Activated CD4-positive, alpha-beta T cell treated with anti-CD3 and anti-CD28 coated beads, Interleukin-10, Interleukin-2, amounts not matched to agents 100 ng/mL and 50 ng/mL, durations not matched to agents 16 hours and 8 hours (primary cell): Measurements from ENCODE around the gene PHETA1.
"Not testable (repeated sequence)": the region's sequence is repeated elsewhere in the genome, so short reads cannot be mapped to it uniquely, and the experiment has no call there.

Experiments
- DNase-seq: peaks from one replicate; pipeline ENCODE4 v3.0.0-alpha.2; 2020

The PHETA1 gene

DNA sequence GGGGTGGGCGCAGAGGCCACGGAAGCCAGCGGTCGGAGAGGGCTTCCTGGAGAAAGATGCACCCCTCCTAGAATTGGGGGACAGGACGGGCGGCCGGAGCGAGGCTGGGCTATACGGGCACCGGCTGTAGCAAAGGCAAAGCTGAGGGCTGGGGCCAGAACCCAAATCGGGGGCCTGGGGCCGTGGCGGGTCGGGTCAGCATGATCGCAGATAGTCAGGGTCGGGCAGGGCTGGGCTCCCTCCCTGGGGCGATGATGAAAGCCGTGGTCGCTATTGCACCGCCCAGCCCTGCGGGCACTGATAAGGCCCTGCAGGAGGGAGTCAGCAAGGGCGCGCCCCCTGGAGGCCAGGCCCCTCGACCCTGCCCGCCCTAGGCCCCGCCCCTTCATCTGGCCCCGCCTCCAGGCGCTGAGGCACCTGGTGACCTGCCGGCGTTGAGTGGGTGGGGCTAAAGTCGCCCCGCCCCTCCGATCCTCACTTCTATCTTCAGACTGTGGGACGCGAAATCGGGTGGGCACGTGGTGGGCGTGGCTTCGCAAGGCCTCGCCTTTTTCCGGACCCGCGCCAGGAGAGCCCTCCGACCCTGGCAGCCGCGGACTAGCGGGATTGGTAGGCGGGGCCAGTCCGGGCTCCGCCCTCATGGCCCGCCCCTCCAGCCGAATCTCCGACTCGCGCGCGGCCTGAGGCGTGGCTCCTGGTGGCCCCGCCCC is 36.4 kb upstream of the PHETA1 start:
- peak; percentile 97 for DNase-seq

DNA sequence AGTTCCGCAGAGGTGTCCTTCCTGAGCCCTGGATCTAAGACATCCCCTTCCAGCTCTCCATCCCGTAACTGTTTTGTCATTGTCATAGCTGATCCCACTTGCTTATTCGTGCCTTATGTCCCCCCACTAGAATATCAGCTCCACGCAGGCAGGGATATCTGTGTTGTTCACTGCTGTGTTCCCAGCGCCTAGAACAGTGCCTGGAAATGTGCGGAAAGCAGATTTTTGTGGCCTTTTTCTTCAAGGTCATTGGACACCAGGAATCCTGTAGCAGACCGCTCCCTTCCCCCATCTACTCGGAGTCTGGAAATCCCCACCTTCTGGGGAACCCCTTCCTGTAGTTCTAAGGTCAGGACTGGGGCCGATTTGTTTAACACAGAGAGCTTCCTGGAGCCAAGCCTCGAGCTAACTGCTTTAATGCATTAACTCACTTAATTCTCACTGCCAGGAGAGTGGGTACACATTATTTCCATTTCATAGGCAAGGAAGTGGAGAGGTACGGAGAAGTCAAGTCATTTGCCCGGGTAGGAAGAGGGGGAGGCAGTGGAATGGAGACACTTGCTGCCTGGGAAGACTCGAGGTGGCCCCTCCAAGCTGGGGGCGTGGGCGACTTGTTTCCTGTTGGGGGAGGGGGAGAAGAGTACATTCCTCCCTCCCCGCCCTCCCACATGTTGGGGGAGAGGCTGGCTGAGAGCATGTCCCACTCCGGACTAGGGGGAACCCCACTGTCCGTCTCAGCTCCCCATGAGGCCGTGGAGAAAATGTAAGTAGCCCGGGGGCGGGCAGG is 35.7 kb upstream of the PHETA1 start:
- DNase-seq = peak; percentile 72

DNA sequence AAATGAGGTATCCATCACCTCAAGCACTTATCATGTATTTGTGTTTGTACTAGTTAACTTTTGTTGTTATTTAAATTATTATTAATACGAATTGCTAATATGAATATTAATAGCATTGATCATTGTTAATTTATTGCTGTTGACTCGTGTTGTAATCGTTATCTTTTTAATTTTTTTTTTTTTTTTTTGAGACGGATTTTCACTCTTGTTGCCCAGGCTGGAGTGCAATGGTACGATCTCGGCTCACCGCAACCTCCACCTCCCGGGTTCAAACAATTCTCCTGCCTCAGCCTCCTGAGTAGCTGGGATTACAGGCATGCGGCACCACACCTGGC is 33.6 kb upstream of the PHETA1 start:
- DNase-seq = not testable (repeated sequence)

DNA sequence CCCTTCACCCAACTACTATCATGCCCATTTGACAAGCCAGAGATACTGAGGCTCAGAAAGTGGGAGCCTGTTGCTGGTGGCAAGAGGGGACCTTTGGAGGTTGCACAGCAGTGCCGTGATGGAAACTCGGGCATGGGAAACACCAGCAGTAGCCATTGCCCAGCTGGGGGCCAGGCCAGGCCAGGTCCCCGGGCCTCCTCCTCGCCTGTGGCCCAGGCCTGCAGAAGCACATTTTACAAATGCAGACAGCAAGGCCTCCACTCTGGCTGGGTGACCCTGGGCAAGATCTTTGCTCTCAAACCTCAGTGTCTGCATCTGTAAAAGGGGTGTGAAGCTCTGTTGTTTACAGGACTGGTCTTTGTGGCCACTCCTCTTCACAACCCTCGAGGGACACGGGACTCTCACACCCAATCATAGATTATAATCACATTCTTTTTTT is 32.3 kb upstream of the PHETA1 start:
- no peak for DNase-seq

DNA sequence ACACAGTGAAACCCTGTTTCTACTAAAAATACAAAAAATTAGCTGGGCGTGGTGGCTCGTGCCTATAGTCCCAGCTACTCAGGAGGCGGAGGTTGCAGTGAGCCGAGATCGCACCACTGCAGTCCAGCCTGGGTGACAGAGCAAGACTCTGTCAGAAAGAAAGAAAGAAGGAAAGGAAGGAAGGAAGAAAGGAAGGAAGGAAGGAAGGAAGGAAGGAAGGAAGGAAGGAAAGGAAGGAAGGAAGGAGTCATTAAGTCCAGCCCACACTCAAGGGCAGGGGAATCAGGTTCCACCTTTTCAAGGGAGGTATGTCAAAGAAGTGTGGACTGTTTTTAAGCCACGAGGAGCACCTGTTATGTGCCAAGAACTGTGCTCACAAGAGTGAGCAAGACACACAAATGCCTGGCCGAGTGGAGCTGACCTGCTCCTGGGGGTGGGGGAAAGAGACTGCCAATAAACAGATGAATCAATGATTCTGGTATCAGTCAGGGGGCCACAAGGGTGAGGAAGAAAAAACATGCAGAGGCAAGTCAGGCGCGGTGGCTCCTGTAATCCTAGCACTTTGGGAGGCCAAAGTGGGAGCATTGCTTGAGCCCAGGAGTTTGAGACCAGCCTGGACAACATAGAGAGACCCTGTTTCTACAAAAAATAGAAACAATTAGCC is 31.0 kb upstream of the PHETA1 start:
- DNase-seq = not testable (repeated sequence)

DNA sequence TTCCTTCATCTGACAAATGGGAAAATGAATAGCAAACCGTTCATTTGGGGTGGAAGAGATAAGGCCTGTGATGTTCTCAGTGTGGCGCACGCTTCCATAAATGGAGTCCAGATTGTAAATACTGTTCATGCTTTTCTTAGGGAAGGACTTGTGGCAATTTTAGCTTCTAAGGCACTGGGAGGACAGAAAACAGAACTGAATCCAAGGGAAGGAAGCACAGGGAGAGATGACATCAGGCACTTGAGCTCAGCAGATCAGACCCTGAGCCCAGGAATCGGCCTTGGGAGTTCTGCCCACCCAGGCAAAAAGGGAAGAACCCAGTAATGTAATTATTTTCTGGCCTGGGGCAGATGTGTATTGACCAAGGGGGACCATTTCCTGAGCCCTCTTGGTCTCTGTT is 29.6 kb upstream of the PHETA1 start:
- DNase-seq = no peak

DNA sequence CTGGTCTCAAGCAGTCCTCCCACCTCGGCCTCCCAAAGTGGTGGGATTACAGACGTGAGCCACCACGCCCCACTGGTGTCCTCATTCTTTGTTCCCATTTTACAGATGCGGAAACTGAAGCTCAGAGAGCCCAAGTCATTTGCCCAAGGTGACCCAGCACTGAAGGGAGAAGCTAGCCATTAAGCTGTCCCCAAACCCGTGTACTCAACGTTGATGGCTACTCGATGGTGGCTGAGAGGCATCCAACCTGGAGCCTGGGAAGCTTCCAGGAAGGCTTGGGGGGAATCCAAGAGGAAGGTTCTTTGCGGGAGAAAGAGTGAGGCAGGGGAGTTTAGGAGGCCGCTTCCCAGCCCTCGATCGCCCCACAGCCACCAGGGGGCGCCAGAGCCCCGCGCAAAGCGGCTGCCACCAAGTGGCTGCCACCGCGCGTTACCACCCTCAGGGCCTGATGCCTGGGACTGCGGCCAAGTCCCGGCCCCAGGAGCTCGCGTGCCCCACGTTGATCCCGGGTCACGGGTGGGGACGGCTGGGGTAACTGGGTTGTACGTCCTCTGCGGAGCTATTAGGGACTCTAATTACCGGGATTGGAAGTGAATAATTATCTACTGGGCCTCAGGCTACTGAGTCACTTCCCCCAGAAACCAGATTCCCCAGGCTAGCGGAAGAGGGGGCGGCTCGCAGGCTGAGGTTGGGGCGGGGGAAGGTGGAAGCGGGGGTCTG is 28.0 kb upstream of the PHETA1 start:
- peak; percentile 90 for DNase-seq

DNA sequence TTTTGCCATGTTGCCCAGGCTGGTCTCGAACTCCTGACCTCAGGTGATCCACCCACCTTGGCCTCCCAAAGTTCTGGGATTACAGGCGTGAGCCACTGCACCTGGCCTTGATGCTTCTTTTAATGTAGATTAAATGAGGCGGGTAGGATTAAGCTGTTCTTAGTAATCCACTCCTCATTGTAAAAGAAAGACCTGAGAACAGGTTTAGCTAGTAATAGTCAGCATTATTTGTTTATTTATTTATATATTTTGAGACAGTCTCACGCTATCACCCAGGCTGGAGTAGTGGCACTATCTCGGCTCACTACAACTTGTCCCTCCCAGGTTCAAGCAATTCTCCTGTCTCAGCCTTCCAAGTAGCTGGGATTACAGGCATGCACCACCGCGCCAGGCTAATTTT is 27.4 kb upstream of the PHETA1 start:
- DNase-seq = not testable (repeated sequence)

DNA sequence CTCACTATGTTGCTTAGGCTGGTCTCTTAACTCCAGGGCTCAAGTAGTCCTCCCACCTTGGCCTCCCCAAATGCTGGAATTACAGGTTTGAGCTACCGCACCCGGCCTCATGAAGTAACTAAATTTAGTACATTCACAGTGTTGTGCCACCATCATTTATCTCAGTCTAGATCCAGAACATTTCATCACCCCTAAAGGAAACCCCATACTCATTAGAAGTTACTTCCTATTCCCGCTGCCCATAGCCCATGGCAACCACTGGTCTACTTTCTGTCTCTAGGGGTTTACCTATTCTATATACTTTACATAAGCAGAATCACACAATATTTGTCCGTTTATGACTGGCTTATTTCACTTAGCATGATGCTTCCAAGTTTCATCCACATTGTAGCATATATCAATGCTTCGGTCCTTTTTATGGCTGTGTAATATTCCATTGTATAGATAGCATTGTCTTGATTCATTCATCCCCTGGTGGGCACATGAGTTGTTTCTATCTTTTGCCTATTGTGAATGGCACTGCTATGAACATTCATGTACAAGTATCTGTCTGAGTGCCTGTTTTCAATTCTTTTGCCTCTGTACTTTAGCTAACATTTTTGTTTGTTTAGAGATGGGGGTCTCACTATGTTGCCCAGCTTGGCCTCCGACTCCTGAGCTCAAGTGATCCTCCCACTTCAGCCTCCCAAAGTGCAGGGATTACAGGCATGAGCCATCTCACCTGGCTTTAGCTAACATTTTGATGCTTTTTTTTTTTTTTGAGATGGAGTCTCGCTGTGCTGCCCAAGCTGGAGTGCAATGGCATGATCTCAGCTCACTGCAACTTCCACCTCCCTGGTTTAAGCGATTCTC is 26.7 kb upstream of the PHETA1 start:
- no peak for DNase-seq

DNA sequence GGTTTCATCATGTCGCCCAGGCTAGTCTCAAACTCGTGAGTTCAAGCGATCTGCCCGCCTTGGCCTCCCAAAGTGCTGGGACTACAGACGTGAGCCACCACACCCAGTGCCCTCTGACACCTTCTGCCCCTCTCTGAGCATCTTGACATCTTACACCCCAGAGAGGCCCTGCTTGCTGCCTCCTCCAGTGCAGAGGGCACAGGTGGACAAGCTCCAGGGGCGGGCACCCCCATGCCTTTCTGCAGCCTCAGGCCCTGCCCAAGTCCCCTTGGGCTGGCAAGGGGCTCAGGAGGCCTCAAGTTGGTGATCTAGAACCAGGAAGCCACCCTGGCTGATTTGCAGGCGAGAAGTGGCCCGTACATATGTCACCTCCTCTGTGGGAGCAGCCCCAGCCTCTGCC is 25.6 kb upstream of the PHETA1 start:
- DNase-seq = no peak

DNA sequence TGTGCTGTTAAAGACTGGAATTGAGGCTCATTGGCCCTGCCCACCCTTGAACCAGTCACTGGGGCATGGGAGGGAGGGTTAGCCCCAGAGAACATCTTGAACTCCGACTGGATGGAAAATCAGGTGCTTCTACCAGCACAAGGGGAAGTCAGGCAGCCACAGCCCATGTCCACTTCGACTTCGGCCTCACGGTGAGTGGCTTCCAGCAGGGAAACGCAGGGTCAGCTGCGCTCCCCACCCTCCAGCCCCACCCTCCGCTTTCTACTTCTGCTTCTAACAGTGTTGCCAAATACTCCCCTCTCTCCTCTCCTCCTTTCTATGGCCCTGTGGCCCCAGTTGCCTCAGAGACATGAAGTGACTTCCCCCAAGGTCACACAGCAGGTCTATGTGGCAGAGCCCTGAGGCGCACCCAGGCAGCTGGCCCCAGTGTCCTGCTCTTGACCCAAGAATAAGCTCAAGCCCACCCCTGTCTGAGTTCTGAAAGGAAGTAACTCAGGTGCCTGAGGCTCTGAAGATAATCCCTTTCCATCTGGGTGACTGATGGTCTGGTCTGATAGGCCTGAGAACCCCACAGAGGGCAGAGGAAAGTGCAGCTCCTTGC is 24.9 kb upstream of the PHETA1 start:
- no peak for DNase-seq

DNA sequence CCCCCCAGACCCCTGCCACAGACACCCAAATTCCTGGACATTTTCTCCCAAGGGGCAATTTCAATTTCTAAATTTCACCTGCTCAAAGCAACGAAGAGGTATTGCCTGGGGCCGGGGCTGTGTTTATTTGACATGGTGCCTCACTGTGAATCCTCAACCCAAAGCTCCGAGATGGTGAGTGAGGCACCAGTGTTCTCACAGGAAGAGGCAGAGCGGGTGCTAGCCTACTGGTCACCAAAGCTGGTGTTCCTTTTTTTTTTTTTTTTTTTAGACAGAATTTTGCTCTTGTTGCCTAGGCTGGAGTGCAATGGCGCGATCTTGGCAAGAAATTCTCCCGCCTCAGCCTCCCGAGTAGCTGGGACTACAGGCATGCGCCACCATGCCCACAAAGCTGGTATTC is 22.0 kb upstream of the PHETA1 start:
- DNase-seq = no peak

DNA sequence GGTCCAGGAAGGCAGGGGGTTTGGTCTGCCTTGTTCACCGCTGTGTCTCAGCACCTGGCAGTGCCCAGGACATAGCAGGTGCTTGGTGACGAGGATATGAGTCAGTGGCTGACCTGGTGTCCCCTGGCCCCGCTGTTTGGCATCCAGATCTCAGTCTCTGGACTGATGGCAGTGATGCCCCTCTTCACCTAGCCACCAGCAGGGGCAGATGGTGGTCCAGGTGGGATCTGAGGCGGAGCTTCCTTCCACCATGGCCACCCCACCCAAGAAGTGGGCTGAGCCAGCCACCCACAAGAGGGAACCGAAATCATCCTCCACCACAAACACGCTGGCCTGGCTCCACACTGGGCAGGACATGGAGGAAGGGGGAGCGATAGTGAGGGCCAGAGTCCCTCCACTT is 20.7 kb upstream of the PHETA1 start:
- DNase-seq = no peak

DNA sequence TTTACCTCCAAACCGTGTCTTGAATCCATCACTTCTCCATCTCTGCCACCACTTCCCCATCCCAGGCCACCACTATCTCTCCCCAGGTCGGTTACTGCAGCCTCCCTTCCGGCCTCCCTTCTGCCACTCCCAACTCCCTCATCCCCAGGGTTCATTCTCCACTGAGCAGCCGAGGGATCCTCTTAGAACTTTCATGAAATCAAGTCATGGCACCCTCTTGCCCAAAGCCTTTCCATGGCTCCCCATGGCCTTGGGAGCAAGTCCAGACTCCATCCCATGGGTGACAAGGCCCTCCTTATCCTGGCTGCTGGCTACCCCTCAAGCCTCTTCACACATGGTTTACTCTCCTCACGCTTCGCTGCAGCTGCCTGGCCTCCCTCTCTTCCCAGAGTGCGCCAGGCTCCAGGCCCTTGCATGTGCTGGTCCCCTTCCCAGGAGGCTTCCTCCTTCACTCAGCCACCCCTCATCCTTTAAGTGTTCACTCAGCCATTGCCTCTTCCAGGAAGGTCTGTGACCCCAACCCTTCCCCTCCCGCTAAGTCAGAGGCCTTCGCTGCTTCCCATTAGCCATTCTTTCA is 18.9 kb upstream of the PHETA1 start:
- no peak for DNase-seq

DNA sequence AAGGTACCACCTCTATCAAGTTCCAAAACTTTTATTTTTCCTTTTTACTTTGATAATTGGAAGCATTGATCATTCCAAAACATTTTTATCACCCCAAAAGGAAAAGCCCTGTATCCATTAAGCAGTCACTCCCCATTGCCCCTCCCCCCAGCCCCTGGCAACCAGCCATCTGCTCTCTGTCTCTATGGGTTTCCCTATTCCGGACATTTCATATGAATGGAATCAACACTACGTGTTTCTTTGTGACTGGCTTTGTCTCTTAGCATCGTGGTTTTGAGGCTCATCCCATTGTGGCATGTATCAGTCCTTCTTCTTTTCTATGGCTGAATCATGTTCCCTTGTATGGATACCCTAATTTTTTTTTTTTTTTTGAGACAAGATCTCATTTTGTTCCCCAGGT is 18.0 kb upstream of the PHETA1 start:
- no peak for DNase-seq

DNA sequence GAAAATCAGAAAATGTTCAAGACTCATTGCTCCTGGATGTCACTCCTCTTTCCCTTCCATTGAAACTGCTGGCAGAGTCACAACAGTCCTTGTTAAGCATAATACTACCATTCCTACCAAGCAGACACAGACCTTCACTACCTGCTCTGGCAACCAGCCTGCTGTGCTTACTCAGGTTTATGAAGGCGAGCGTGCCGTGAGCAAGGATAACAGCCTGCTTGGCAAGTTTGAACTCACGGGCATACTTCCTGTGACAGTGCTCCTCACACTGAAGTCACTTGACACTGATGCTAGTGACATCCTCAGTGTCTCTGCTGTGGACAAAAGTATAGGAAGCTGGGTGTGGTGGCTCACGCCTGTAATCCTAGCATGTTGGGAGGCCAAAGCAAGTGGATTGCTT is 15.7 kb upstream of the PHETA1 start:
- DNase-seq = no peak

DNA sequence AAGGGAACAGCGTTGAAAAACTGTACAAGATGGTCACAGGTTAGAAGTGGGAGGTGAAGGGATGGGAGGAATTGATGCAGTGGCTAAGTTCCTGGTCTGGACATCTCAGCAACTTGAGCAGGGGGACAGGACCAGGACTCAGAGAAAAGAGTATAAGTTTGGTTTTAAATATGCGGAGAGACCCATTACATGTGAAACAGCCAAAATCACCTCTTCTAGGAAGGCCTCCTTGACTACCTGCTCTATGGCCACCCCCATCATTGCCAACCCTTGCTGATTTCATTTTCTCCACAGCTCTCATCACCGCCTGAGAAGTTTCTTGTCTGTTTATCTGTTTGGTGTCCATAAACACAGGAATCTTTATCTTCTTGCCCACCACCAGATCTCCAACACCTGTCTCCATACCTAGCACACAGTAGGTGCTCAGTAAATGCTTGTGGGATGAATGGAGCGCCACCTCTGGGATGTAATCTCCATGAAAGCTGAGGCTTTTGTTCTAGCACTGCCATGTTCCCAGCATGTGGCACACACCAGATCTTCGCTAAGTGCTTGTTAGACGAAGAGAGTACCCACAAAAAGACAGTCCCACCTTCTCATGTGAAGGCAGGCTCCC is 11.2 kb upstream of the PHETA1 start:
- no peak for DNase-seq

DNA sequence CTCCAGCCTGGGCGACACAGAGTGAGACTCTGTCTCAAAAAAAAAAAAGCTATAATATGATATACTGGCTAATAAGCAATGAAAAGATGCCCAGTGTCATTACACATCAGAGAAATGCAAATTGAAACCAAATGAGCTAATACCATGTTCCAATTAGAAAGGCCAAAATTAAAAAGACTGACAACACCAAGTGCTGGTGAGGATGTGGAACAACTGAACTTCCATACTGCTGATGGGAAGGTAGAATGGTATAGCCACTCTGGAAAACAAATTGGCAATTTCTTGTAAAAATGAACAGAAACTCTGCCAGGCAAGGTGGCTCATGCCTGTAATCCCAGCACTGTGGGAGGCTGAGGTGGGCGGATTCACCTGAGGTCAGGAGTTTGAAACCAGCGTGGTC is 8.5 kb upstream of the PHETA1 start:
- DNase-seq = no peak

DNA sequence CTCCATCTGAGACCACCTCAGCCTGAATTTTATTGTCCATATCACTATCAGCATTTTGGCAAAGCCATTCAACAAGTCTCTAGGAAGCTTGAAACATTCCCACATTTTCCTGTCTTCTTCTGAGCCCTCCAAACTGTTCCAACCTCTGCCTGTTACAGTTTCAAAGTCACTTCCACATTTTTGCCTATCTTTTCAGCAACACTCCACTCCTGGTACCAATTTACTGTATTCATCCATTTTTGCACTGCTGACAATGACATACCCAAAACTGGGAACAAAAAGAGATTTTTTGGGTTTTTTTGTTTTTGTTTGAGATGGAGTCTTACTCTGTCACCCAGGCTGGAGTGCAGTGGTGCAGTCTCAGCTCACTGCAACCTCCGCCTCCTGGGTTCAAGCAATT is 4.3 kb upstream of the PHETA1 start:
- not testable (repeated sequence) for DNase-seq

DNA sequence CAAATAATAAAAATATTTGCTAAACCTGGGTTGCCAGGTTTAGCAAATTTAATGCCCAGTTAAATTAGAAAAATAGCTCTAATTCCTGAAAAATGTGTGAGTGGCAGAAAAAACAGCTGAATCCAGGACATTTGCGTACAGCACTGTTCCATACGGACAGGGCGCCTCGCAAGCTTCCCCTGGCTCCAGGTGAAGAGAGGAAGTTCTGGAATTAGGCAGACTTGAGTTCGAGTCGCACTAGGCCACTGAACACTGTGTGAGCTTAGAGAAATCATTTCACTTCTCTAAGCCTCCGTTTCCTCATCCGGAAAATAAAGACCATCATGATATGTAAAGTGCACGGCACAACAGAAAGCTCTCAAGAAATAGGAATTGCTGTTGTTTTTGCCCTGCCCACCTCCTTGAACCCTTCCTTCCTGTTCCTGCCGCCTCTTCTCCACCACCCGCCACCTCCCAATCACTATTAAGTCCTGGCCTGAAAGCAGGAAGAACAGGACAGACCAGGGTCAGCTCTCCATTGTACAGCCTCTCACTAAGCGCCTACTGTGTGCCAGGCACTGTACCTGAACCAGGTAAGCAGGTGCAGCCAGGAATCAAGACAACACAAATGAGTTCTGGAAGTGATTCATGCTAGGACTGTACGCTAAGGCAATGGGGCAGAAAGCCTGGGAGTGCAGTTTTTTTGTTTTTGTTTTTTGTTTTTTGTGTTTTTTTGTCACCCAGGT is 763 bp upstream of the PHETA1 start:
- no peak for DNase-seq
